HepG2 (cell line): ENCODE results near the gene SUPT4H1. TPM values are rescaled to one million over a fixed set of nuclear protein-coding genes. Genes with fewer than 3 reads are reported as not detected.

Experiments
- AHDC1 ChIP-seq: sonication (generic); formaldehyde crosslinking; IDR thresholded peaks from 2 replicates; pipeline ENCODE4 v1.5.1; 2020; ENCODE audit warnings: mild to moderate bottlenecking, missing genetic modification reagents, borderline replicate concordance
- ETV5 ChIP-seq: IDR thresholded peaks from 2 replicates; pipeline ENCODE4 v1.6.1; 2018; ENCODE audit warnings: missing biosample characterization, missing genetic modification reagents, inconsistent platforms, borderline replicate concordance
- HMGXB4 ChIP-seq, 2 experiments: sonication (generic) in 1 of 2; formaldehyde crosslinking in 1 of 2; IDR thresholded peaks; 2 replicates each; pipeline versions ENCODE4 v1.4.0 to v1.6.1; 2018 to 2020; ENCODE audit warnings: missing genetic modification reagents in 2 of 2, borderline replicate concordance in 1 of 2, low read depth in 1 of 2, mild to moderate bottlenecking in 1 of 2, missing biosample characterization in 1 of 2
- MAFF ChIP-seq: IDR thresholded peaks from 2 replicates; pipeline ENCODE4 v1.6.1; 2011; ENCODE audit warnings: low read depth, low read length, improper control_type of control experiment
- MNT ChIP-seq: fragments of 450-650 bp; IDR thresholded peaks from 2 replicates; pipeline ENCODE4 v1.6.1; 2016
- MTA3 ChIP-seq: sonication (generic); formaldehyde crosslinking; IDR thresholded peaks from 2 replicates; pipeline ENCODE4 v1.4.0; 2020; ENCODE audit warnings: missing genetic modification reagents
- REL ChIP-seq: sonication (generic); formaldehyde crosslinking; conservative IDR thresholded peaks from 2 replicates; pipeline ENCODE4 v1.8.0; 2022; ENCODE audit warnings: mild to moderate bottlenecking, missing genetic modification reagents, moderate library complexity
- SALL1 ChIP-seq: sonication (generic); formaldehyde crosslinking; IDR thresholded peaks from 2 replicates; pipeline ENCODE4 v1.8.0; 2022; ENCODE audit warnings: mild to moderate bottlenecking, missing genetic modification reagents
- SRF ChIP-seq: IDR thresholded peaks from 2 replicates; pipeline ENCODE4 v1.6.1; 2011; ENCODE audit warnings: mild to moderate bottlenecking, low read depth, low read length, moderate library complexity
- STAG1 ChIP-seq: sonication (generic); formaldehyde crosslinking; IDR thresholded peaks from 2 replicates; pipeline ENCODE4 v1.4.0; 2020; ENCODE audit warnings: missing genetic modification reagents
- ZBTB42 ChIP-seq: sonication (generic); formaldehyde crosslinking; IDR thresholded peaks from 2 replicates; pipeline ENCODE4 v1.5.0; 2020; ENCODE audit warnings: mild to moderate bottlenecking, missing genetic modification reagents
- ZNF276 ChIP-seq: sonication (generic); formaldehyde crosslinking; IDR thresholded peaks from 2 replicates; pipeline ENCODE4 v1.4.0; 2020; ENCODE audit warnings: mild to moderate bottlenecking, low read depth, missing genetic modification reagents
- ZNF350 ChIP-seq: sonication (generic); formaldehyde crosslinking; IDR thresholded peaks from 2 replicates; pipeline ENCODE4 v1.4.0; 2020; ENCODE audit warnings: mild to moderate bottlenecking, low read depth, missing genetic modification reagents, borderline replicate concordance
- polyA plus RNA-seq, 8 experiments: library from polyadenylated mRNA; depleted of rRNA in 3 of 8; stranded (reverse) in 7 of 8; unstranded in 1 of 8; fragments of >200 nt; fragmentation: Illumina TruSeq in 4 of 8; extraction: Trizol in 4 of 8; gene quantifications; 2 replicates each; pipeline versions ENCODE4 v1.2.1 to v1.2.3, GENCODE V29; 2011 to 2016; ENCODE audit warnings: low read depth in 4 of 8, missing spikeins in 1 of 8, mixed read lengths in 1 of 8; ENCODE audit not compliant: insufficient read depth in 1 of 8
- total RNA-seq, 5 experiments: library from RNA; depleted of rRNA; stranded (reverse); fragments of >200 nt; fragmentation: Illumina TruSeq; extraction: Trizol; gene quantifications; 2 replicates each; pipeline ENCODE4 v1.2.3, GENCODE V29; 2016; ENCODE audit warnings: low read depth in 1 of 5

Gene SUPT4H1
- total and polyA plus RNA-seq, 2 of the 13 experiments (the other 11 are each of a cell fraction or from before 2014, with no cell fraction given) = 155 to 244 TPM

GRCh38 chr17:58394534-58395223 is 42.7 kb upstream of the SUPT4H1 start (continued):
- TF ChIP-seq SALL1 = peak; percentile 61; the same call in 1 of the 2 replicates
- no peak for TF ChIP-seq MAFF
- TF ChIP-seq STAG1 (CRISPR knock-in tag) = no peak
- TF ChIP-seq ZNF276 = peak; percentile 70; the same call in 1 of the 2 replicates
- TF ChIP-seq SRF = no peak
- no peak for TF ChIP-seq MTA3 (CRISPR knock-in tag)
- no peak for TF ChIP-seq AHDC1
- TF ChIP-seq ETV5 (CRISPR knock-in tag) = peak; percentile 98
- no peak for TF ChIP-seq REL
- 0 out of 2 replicates have a peak, but pooled peaks have one; percentile 7 for TF ChIP-seq MNT
- no peak for TF ChIP-seq ZNF350 (CRISPR knock-in tag)
- peak in 1 of 2 experiments; percentile 32; a peak in 1 of 4 replicates for TF ChIP-seq HMGXB4 (CRISPR knock-in tag; IDR thresholded peaks at IDR 0.05; ENCODE audit: borderline replicate concordance in 1 of 2, low read depth in 1 of 2)
- TF ChIP-seq ZBTB42 (CRISPR knock-in tag) = peak; percentile 98; the same call in 1 of the 2 replicates
